SU-DHL-6 (cell line): ENCODE measurements around the gene NKPD1.

ENCODE experiments used
- EZH2phosphoT487 ChIP-seq: fragments of 200-600 bp; sonication (generic), shearing (Covaris generic); conservative IDR thresholded peaks from 2 replicates; pipeline ENCODE4 v1.6.1; 2018; ENCODE audit warnings: mild to moderate bottlenecking, antibody characterized with exemption, low read length, moderate library complexity, mixed read lengths
- TF ChIP-seq, protein P1 (sequence below): fragments of 200-600 bp; sonication (generic); IDR thresholded peaks from one replicate; pipeline ENCODE4 v1.5.1; 2017; ENCODE audit warnings: antibody characterized with exemption, mild to moderate bottlenecking, low read length, moderate library complexity; ENCODE audit not compliant: insufficient read depth, poor library complexity, severe bottlenecking

GRCh38 chr19:45180936-45181335 lies 20.2 kb upstream of the NKPD1 start:
- TF ChIP-seq, protein P1, sequence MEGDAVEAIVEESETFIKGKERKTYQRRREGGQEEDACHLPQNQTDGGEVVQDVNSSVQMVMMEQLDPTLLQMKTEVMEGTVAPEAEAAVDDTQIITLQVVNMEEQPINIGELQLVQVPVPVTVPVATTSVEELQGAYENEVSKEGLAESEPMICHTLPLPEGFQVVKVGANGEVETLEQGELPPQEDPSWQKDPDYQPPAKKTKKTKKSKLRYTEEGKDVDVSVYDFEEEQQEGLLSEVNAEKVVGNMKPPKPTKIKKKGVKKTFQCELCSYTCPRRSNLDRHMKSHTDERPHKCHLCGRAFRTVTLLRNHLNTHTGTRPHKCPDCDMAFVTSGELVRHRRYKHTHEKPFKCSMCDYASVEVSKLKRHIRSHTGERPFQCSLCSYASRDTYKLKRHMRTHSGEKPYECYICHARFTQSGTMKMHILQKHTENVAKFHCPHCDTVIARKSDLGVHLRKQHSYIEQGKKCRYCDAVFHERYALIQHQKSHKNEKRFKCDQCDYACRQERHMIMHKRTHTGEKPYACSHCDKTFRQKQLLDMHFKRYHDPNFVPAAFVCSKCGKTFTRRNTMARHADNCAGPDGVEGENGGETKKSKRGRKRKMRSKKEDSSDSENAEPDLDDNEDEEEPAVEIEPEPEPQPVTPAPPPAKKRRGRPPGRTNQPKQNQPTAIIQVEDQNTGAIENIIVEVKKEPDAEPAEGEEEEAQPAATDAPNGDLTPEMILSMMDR: no peak
- TF ChIP-seq EZH2phosphoT487: no peak
